ENCODE measurements around the gene KRTAP20-1.

DNA sequence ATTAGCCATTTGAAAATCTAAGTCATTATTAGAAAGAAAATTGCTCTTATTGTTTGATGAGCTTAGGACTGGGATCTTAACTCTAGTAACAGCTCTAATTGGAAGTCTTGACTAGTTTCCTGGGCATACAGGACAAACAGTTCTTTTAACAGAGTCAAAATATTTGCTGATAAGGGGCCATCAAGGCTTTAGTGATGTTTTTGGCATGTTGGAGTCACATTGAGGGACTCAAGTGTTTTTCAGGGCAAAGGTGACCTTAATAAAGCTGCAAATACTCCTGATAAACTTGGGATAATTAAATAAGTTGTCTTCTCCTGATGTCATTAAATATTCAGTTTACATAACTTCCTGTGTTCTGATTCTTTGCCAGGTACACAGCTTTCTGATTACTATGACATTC lies 48.6 kb upstream of the KRTAP20-1 start:
- TF ChIP-seq, protein P1, sequence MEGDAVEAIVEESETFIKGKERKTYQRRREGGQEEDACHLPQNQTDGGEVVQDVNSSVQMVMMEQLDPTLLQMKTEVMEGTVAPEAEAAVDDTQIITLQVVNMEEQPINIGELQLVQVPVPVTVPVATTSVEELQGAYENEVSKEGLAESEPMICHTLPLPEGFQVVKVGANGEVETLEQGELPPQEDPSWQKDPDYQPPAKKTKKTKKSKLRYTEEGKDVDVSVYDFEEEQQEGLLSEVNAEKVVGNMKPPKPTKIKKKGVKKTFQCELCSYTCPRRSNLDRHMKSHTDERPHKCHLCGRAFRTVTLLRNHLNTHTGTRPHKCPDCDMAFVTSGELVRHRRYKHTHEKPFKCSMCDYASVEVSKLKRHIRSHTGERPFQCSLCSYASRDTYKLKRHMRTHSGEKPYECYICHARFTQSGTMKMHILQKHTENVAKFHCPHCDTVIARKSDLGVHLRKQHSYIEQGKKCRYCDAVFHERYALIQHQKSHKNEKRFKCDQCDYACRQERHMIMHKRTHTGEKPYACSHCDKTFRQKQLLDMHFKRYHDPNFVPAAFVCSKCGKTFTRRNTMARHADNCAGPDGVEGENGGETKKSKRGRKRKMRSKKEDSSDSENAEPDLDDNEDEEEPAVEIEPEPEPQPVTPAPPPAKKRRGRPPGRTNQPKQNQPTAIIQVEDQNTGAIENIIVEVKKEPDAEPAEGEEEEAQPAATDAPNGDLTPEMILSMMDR (IDR thresholded peaks at IDR 0.05; ENCODE audit: low read depth, low read length, poor library complexity, severe bottlenecking), result no peak
- TF ChIP-seq EZH2phosphoT487 (IDR thresholded peaks at IDR 0.05; ENCODE audit: borderline replicate concordance, low read length), result no peak

Data from DOHH2 (cell line).